ENCODE measurements around the gene DYDC1. TPM values are rescaled to one million over a fixed set of nuclear protein-coding genes. Genes with fewer than 3 reads are reported as not detected.

DYDC1 gene
- total and polyA plus RNA-seq, 11 donors = not detected

DNA sequence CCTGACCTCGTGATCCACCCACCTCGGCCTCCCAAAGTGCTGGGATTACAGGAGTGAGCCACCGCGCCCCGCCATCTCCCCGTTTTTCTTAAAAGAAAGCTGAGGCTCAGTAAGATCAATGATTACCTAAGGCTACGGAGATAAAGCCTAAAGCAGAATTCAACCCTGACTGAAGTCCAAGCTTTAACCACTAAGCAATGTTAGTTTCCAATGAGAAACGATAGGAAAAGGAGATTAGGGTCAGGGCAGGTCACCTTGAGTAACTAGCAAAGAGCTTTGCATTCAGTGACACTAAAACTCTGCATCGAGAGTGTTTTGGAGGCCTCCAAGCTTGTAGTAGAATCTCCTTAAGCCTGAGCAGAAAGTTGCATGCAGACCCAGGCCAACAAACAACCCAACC, 34.2 kb upstream of the DYDC1 start:
- Histone ChIP-seq H3K4me1 (peaks cover 0 to 40% (median 3%) of the 10 kb centered on the region in 12 donors), H3K4me3 (no peak overlapping the region), H3K27me3 (no peaks in the 10 kb centered on the region), H3K36me3 (no peaks in the 10 kb centered on the region), H3K27ac (peak overlapping the region in 1 of 12 donors; percentile 19), H3K9me3 (no peaks in the 10 kb centered on the region)
- ATAC-seq (no peak), DNase-seq (no peak)
- intact Hi-C loops (cut with DNase I) = no loop called here
- 82 to 91% (median 83%) methylated on average over 9 of the region's 9 CpGs for WGBS, 4 donors
- no peak for TF ChIP-seq POLR2A (IDR thresholded peaks at IDR 0.05)
- TF ChIP-seq, protein P1, sequence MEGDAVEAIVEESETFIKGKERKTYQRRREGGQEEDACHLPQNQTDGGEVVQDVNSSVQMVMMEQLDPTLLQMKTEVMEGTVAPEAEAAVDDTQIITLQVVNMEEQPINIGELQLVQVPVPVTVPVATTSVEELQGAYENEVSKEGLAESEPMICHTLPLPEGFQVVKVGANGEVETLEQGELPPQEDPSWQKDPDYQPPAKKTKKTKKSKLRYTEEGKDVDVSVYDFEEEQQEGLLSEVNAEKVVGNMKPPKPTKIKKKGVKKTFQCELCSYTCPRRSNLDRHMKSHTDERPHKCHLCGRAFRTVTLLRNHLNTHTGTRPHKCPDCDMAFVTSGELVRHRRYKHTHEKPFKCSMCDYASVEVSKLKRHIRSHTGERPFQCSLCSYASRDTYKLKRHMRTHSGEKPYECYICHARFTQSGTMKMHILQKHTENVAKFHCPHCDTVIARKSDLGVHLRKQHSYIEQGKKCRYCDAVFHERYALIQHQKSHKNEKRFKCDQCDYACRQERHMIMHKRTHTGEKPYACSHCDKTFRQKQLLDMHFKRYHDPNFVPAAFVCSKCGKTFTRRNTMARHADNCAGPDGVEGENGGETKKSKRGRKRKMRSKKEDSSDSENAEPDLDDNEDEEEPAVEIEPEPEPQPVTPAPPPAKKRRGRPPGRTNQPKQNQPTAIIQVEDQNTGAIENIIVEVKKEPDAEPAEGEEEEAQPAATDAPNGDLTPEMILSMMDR (IDR thresholded peaks at IDR 0.05) = no peak

GRCh38 chr10:80382989-80383388, 26.4 kb upstream of the DYDC1 start:
- no peaks in the 10 kb centered on the region for H3K9me3 ChIP-seq
- ATAC-seq (peak in 1 of 4 donors; percentile 36), DNase-seq (peak in 4 of 5 donors; percentile 22 to 44 (median 28))
- 8 to 18% (median 10%) methylated on average over 4 of the region's 4 CpGs for WGBS, 4 donors
- intact Hi-C loops (cut with DNase I) = loop anchor here (1.0 to 10.0 kb wide), 12 partner anchors 59 to 632 kb away; no protein-coding TSS in a partner anchor
- H3K27ac ChIP-seq = no peak overlapping the region
- H3K36me3 ChIP-seq = no peaks in the 10 kb centered on the region
- no peaks in the 10 kb centered on the region for H3K27me3 ChIP-seq
- TF ChIP-seq, protein P1 (IDR thresholded peaks at IDR 0.05) = peak; percentile 57 to 79 (median 72)
- TF ChIP-seq POLR2A (IDR thresholded peaks at IDR 0.05) = no peak
- peaks cover 0 to 14% (median 0%) of the 10 kb centered on the region in 12 donors for H3K4me1 ChIP-seq
- no peak overlapping the region for H3K4me3 ChIP-seq

DNA sequence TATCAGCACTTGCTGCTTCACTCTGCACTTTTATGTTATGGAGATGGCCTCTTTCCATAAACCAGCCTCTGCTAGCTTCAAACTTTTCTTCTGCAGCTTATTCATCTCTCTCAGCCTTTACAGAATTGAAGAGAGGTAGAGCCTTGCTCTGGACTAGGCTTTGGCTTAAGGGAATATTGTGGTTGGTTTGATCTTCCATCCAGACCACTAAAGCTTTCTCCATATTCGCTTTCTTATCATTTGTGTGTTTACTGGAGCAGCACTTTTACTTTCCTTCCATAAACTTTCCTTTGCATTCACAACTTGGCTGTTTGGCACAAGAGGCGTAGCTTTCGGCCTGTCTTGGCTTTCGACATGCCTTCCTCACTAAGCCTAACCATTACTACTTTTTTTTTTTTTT, 23.6 kb upstream of the DYDC1 start:
- H3K4me3 ChIP-seq = no peak overlapping the region
- H3K36me3 ChIP-seq = no peaks in the 10 kb centered on the region
- H3K27me3 ChIP-seq = no peaks in the 10 kb centered on the region
- WGBS, 4 donors = 93 to 94% (median 94%) methylated on average over 4 of the region's 4 CpGs
- ATAC-seq (no peak), DNase-seq (no peak)
- intact Hi-C loops (cut with DNase I) = loop anchor here (5.0 to 10.0 kb wide), 9 partner anchors 62 to 635 kb away; no protein-coding TSS in a partner anchor
- no peak overlapping the region for H3K27ac ChIP-seq
- no peaks in the 10 kb centered on the region for H3K9me3 ChIP-seq
- TF ChIP-seq, protein P1 (IDR thresholded peaks at IDR 0.05) = no peak
- no peak for TF ChIP-seq POLR2A (IDR thresholded peaks at IDR 0.05)
- peaks cover 0 to 5% (median 0%) of the 10 kb centered on the region in 12 donors for H3K4me1 ChIP-seq

GRCh38 chr10:80379701-80380100, 23.1 kb upstream of the DYDC1 start:
- no peaks in the 10 kb centered on the region for H3K36me3 ChIP-seq
- DNase-seq (no peak), ATAC-seq (no peak)
- TF ChIP-seq, protein P1 (IDR thresholded peaks at IDR 0.05) = no peak
- no peak for TF ChIP-seq POLR2A (IDR thresholded peaks at IDR 0.05)
- no peak overlapping the region for H3K4me3 ChIP-seq
- no peaks in the 10 kb centered on the region for H3K27me3 ChIP-seq
- H3K27ac ChIP-seq = no peak overlapping the region
- H3K4me1 ChIP-seq = peaks cover 0 to 5% (median 0%) of the 10 kb centered on the region in 12 donors
- intact Hi-C loops (cut with DNase I) = loop anchor here (5.0 to 10.0 kb wide), 9 partner anchors 63 to 635 kb away; no protein-coding TSS in a partner anchor
- H3K9me3 ChIP-seq = no peaks in the 10 kb centered on the region
- WGBS, 4 donors = 29 to 56% (median 39%) methylated on average over 3 of the region's 3 CpGs

All from heart left ventricle (tissue), 16 donors.